IPS-18c (cell line): ENCODE data around the gene SLC6A11.

Experiments
- H3K4me3 ChIP-seq: 2 replicates; pipeline ENCODE4 v1.7.0; 2013; ENCODE audit warnings: low read depth, mild to moderate bottlenecking, low read length, moderate library complexity; ENCODE audit not compliant: insufficient read depth
- H3K9me3 ChIP-seq: one replicate; pipeline ENCODE4 v1.6.1; 2013; ENCODE audit warnings: mild to moderate bottlenecking, low read length, moderate library complexity; ENCODE audit not compliant: control insufficient read depth, insufficient read depth

Gene SLC6A11

DNA sequence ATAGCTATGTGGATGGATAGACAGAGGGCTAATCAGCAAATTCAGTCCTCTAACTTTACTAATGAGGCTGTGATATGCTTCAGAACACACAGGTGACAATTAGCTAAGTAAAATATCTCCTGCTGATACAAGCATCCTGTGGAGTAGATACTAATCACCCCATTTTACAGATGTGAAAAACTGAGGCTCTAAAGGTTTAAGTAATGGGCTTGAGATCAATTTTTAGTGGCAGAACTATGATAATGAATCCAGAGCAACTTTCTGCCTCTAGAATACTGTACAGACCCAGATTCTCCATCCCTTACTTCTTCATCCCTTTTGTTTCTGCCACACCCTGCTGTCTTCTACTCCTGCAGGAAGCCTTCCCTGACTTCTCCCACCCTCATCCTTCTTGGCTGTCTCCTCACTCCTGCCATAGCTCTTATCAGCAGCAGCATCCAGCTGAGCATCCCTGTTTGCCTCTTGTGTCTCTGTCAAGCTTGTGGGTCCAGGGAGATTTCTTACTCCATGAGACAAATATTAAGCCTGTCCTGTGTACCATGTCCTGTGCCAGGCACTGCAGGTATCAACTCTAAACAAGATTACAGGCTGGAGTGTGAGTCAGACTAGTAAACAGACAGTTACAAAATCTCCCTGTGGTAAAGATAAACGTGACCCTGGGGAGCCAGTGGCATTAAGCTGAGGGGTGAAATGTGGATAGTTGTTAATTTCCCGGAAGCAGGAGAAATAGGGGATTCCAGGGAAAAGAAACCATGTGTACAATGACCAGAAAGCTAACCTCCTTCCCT, 39.2 kb downstream of the SLC6A11 start:
- Histone ChIP-seq H3K9me3 (no peaks in the 10 kb centered on the region), H3K4me3 (no peak overlapping the region)

DNA sequence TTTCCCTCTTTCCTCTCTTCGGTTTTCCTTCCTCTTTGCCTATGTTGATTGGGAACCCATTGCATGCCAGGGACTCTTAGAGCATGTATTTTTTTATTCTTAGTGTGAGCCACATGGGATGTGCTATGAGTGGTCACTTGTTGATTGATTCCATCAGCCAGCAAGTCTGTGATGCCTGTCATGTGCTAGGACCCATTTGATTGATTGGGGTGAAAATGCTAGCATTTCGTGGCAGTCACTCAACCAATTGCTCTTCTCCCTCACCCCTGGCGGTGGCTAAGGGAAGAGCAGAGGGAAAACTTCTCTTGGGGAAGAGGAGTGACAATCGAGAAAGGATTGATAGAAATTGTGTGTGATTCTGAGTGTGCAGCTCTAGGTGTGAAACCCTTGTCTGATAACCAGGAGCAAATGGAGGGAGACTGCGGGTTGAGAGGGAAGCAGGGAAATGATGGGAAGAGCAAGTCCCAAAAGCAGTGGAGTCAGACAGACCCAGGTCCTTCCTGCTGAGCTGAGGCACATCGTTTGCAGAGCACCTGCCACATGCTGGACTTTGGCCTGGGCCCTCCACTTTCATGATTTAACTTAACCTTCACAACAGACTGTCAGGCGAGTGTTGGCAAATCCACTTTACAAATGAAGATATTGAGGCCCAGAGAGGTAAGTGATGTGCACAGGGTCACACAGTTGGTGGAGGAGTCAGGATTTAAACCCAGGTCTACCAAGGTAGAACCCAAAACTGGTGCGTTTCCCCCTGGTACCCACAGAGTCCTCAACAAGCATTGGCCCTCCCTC, 40.0 kb downstream of the SLC6A11 start:
- Histone ChIP-seq H3K4me3 (no peak overlapping the region), H3K9me3 (no peaks in the 10 kb centered on the region)

DNA sequence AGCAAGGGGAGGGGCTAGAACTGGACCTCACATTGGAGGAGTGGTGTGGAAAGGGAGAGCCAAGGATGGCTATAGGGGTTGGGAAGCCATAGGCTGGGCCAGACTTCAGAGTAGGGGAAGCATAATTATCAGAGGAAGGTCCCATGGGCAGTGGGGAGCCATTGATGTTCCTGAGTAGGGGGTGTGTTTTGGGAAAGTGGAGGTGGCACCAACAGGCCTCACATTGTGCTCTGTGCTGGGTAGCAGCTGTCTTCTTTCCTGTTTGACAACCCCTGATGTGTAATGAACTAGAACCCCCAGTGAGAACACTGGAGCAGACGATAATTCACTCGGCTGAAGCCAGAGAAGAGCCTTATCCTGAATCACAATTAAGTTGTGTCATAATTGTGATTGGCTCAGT, 41.2 kb downstream of the SLC6A11 start:
- Histone ChIP-seq H3K4me3 (no peak overlapping the region), H3K9me3 (no peaks in the 10 kb centered on the region)

DNA sequence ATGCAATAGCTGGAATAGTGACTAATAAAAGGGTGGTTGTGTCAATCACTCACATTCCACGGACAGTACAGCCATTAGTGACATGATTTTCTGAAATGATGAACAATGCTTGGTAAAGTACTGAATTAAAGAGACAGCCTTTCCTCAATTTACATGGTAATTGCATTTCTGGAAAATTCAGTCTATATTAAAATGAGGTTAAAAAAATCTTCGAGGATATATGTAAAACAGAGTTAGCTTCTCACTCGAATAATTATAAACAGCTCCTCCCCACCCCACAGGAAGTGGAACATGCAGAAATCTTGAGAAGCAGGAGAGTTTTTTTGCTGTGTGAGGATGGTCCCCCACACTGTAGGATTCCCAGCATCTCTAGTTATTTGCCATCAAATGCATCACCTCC, 42.1 kb downstream of the SLC6A11 start:
- H3K9me3 ChIP-seq: no peaks in the 10 kb centered on the region
- no peak overlapping the region for H3K4me3 ChIP-seq

DNA sequence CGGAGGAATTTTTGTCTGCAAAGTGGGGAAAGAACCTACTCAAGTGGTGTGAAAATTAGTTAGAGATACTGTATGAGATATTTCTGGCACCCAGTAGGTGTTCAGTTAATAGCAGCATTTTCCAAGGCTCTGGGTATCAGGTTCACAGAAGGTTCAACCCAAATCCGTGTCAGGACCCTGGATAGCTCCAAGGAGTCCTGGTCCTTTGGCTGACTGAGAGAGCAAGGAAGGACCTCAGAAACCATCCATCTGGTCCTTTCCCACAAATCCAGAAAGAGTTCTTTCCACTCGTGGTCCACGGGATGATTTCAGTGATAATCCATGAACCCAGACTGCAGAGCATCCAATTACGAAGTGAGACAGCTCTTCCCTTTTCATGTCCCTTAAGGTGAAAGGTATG, 51.4 kb downstream of the SLC6A11 start:
- Histone ChIP-seq H3K4me3 (no peak overlapping the region), H3K9me3 (no peaks in the 10 kb centered on the region)

DNA sequence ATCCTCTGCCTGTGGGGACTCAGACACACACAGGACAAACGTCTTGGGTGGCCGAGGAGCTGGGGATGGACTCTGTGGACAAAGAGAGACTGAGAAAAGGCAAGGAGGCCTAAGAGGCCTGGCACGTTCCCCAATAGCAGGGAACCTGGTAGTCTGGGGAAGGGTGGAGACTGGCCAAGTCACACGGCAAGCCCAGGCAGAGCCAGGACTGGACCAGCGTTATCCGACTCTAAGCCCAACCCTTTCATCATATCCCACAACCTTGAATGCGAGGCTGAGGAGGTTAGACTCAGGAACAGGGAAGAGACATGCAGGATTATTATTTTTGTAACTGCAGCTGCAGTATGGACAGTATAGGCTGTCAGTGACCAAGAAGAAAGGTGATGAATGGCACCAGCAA, 53.4 kb downstream of the SLC6A11 start:
- H3K9me3 ChIP-seq: no peaks in the 10 kb centered on the region

DNA sequence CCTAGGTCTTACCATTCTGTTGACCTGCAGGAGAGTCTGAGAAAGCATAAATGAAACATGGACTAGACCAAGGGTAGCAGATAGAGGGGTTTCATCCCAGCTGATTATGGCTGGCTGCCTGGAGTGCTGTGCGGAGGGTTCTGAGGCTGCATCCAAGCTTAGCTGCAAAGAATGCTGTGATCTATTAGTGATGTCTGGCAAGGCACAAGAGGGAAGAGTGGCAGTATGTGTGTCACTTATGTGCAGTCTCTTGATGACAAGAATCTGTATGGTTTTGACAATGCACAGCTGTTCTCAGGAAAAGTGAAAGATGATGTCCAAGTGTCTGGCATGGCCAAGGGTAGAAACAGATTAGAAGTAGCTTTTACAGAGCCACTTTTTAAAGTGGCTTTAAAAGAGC, 54.3 kb downstream of the SLC6A11 start:
- H3K4me3 ChIP-seq: no peak overlapping the region

More for the DNA sequence above, 53.4 kb downstream of the SLC6A11 start:
- no peak overlapping the region for H3K4me3 ChIP-seq

DNA sequence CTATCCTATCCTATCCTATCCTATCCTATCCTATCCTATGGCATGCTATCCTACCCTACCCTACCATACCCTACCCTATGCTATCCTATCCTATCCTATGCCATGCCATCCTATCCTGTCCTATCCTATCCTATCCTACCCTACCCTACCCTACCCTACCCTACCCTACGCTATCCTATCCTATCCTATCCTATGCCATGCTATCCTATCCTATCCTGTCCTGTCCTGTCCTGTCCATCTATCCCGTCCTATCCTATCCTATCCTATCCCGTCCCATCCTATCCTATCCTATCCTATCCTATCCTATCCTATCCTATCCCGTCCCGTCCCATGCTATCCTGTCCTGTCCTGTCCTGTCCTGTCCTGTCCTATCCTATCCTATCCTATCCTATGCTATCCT, 57.4 kb downstream of the SLC6A11 start:
- no peak overlapping the region for H3K4me3 ChIP-seq

More for the DNA sequence above, 54.3 kb downstream of the SLC6A11 start:
- H3K9me3 ChIP-seq: no peaks in the 10 kb centered on the region

DNA sequence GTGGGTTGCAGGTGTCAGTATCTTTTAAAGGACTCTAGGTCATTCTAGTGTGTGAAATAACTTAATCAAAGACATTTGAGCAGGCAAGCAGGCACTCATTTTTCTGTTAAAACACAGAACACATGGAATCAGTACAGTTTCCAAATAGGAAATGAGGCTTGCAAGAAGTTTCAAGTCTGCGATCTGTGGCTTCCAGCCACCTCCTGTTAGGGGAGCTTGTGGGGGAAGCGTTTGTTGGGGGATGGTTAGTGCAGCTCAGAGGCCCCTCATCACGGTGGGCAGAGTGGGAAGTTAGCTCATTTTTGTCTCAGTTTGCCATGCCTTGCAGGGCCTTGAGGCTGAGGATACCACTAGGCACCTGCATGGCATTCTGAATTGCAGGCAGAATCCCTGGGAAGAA, 59.9 kb downstream of the SLC6A11 start:
- Histone ChIP-seq H3K4me3 (no peak overlapping the region), H3K9me3 (no peaks in the 10 kb centered on the region)

More for the DNA sequence above, 57.4 kb downstream of the SLC6A11 start:
- no peaks in the 10 kb centered on the region for H3K9me3 ChIP-seq

DNA sequence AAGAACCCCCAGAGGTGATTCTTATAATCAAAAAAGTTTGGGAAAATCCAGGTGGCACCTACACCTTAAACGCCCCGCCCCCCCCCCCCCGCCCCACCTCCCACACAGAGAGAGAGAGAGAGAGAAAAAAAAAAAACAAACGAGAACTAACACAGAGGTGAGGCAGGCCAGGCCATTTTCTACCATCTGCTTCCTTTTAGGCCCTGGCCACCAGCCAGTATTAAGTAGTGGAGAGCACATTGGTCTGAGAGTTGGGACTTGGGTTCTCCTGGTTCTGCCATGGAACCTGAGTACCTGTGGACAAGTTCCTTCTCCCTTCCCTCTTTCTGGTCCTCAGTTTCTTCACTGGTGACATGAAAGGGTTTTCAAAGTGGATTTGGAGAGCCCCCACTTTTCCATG, 60.6 kb downstream of the SLC6A11 start:
- H3K4me3 ChIP-seq: no peak overlapping the region

DNA sequence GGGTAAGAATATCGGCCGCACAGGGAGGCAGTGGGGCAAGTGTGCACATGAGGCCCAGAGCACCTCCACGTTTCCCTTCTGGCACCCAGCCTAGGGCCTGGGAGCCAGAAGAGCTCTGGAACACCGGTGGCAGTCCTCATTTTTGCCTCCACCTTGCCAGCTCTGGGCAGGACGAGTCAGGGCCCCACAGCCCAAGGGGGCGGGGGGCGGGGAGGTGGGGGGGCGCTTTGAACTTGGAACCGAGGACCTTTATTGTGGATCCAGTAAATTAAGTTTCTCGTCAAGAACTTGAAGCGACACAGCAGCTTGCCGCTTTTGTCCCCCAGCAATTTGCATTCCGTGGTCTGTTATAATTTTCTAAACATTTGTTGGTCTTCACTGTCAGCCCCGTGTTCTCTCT, 66.8 kb downstream of the SLC6A11 start:
- H3K4me3 ChIP-seq: no peak overlapping the region
- no peaks in the 10 kb centered on the region for H3K9me3 ChIP-seq

More for the DNA sequence above, 60.6 kb downstream of the SLC6A11 start:
- no peaks in the 10 kb centered on the region for H3K9me3 ChIP-seq

DNA sequence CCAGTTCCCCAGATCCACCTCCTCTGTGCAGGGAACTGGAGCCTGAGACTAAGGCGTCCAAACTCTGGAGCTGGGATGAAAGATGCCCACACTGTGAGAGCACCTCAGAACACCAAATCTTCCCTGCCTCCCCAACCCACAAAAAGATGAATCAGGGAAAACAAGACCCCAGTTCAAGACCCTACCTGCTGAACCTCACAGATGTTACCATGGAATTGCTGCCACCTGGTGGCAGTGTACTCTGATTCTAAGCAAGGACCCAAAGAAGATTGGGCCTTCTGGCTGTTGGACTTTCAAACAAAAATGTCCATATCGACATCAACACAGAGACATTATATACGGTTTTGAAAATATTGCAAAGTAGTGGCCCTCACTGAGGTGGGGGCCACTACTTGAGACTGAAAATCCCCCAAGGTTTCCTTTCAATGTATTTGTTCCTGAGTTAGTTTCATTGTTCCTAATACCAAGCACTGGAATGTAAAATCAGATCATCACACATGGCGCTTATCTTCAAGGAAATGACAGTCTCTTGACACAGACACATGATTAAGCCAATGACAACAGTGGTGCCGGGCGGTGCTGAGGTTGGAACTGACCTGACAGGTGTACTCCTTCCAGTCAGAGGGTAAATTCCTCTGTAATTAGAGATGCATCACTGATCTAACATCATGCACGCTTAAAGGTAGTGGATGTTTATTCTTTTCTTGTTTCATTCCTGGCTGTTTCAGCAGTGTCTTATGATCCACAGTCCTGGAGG, 67.6 kb downstream of the SLC6A11 start:
- Histone ChIP-seq H3K4me3 (no peak overlapping the region), H3K9me3 (no peaks in the 10 kb centered on the region)

DNA sequence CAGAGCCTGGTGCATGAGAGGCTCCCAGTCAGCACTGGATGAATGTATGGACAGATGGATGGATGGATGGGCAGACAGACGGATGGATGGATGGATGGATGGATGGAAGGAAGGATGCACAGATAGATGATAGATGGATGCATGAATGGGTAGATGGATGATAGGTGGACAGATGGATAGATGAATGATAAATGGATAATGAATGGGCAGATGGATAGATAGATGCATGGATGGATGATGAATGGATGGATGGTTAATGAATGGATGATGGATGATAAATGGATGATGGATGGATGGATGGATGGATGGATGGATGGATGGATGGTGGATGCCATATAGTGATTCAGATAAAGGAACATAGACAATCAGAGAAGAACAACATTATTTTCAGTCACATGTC, 71.0 kb downstream of the SLC6A11 start:
- Histone ChIP-seq H3K9me3 (peaks cover 4% of the 10 kb centered on the region), H3K4me3 (no peak overlapping the region)

DNA sequence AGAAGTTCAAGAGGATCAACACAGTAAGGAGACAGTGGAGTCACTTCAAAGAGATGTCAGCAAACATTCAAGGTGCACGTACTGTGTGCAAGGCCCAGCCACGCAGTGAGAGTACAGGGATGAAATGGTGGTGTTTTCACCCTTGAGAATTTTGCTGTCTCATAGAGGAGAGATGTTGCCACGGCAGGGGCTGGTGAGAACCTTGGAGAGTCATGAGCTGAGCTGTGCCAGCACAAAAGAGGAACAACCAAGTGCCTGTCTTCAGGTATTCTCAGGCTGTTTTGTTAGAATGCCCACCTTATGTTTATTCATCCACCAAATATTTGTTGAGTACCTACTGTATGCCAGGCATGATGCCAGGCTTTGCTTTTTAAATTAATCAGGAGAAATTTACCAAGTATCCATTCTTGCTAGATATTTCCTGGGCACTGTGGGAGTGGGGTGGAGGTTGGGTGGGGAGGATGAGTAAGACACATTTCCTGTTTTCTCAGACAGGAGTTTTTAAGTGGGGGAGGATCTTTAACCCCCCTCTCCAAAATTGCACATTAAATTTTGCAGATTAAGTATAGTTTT, 72.6 kb downstream of the SLC6A11 start:
- H3K9me3 ChIP-seq: peaks cover 4% of the 10 kb centered on the region
- H3K4me3 ChIP-seq: no peak overlapping the region

DNA sequence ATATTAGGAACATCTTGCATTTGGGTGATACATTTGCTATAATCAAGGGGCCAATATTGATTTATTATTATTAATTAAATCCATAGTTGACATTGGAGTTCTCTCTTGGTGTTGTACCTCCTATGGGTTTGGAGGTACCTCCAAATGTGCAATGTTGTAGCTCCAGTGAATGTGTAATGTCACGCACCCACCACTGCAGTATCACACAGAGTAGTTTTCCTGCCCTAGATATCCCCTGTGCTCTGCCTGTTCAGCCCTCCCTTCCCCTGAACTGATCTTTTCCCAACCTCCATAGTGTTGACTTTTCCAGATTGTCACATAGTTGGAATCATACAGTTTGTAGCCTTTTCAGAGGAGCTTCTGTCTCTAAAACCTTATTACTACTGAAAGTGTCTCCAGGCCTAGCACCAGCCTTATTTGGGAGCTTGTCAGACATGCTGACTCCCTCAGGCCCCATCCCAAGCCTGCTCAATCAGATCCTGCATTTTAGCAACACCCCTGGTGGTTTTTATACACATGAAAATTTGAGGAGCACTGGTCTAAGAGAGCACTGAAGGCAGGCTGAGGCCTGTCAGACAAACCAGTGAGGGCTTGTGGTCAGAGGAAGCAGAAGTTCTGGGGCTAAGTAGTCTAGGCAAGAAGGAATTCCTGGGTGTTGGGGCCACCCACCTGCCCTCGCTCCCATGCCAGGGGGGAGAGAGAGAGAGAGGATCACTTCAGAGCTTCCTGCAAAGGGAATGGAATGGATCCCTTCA, 73.4 kb downstream of the SLC6A11 start:
- Histone ChIP-seq H3K4me3 (no peak overlapping the region), H3K9me3 (peaks cover 4% of the 10 kb centered on the region)

DNA sequence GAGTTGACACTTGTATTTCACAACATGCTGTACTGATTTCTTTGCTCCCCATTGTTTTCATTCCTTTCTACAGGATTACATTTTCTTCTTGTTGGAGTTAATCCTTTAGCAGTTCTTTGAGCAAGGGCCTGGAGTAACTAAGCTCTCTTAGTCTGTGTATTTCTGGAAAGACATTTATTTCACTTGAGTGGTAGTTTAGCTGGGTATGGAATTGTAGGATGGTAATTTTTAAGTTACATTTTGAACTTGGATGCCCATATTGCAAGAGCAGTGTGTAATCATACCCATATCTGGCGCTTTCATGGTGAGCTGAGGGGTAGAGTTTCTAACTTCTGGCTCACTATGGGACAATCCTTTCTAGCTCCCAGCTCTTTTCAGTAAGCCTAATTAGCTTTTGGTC, 74.6 kb downstream of the SLC6A11 start:
- H3K9me3 ChIP-seq: peaks cover 4% of the 10 kb centered on the region
- H3K4me3 ChIP-seq: no peak overlapping the region

DNA sequence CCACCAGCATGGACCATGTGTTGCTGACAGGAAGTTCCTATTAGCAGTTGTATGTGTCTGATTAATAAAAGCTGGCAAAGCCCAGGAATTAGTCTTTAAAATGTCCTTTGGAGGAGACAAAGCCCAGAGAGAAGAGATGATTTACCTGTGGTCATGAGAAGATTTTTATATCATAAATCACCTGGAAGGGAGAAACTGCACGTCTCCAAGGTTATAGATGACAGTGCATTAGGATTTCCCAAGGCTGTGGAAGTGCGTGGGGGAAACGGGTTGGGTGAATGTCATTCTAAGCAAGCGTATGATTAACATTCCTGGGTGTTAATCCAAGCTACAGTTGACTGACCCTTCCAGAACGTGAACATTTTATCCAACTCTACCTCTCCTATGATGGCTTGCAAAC, 76.6 kb downstream of the SLC6A11 start:
- H3K4me3 ChIP-seq: no peak overlapping the region
- peaks cover 4% of the 10 kb centered on the region for H3K9me3 ChIP-seq
